Astrocyte (in vitro differentiated cells and primary cell): ENCODE measurements around the gene MOXD1. TPM values are rescaled to one million over a fixed set of nuclear protein-coding genes. Genes with fewer than 3 reads are reported as not detected.

Experiments
- DNase-seq: peaks from one replicate; pipeline ENCODE4 v3.0.0-alpha.2; 2010; ENCODE audit warnings: low read depth
- FAIRE-seq: peaks from 2 replicates; lab custom pipeline; 2011; peaks lifted over from hg19 to GRCh38; lab: Jason Lieb, UNC
- H2AFZ ChIP-seq: 2 replicates; pipeline ENCODE4 v1.6.0; 2012; ENCODE audit warnings: low read depth, low read length, inconsistent platforms
- H3K27ac ChIP-seq: 2 replicates; pipeline ENCODE4 v1.5.1; 2011; ENCODE audit warnings: low read depth, low read length, inconsistent platforms
- H3K27me3 ChIP-seq: 2 replicates; pipeline ENCODE4 v1.6.0; 2011; ENCODE audit warnings: low read length, inconsistent platforms; ENCODE audit not compliant: insufficient read depth
- H3K36me3 ChIP-seq: 2 replicates; pipeline ENCODE4 v1.5.1; 2011; ENCODE audit warnings: low read length, inconsistent platforms; ENCODE audit not compliant: insufficient read depth
- H3K4me1 ChIP-seq: 2 replicates; pipeline ENCODE4 v1.5.1; 2011; ENCODE audit warnings: low read length, inconsistent platforms; ENCODE audit not compliant: insufficient read depth
- H3K4me2 ChIP-seq: 2 replicates; pipeline ENCODE4 v1.6.0; 2012; ENCODE audit warnings: low read length, inconsistent platforms
- H3K4me3 ChIP-seq: 2 replicates; pipeline ENCODE4 v1.5.1; 2011; ENCODE audit warnings: low read depth, mild to moderate bottlenecking, low read length, inconsistent platforms; ENCODE audit not compliant: insufficient read depth
- H3K79me2 ChIP-seq: 2 replicates; pipeline ENCODE4 v1.6.0; 2012; ENCODE audit warnings: mild to moderate bottlenecking, low read length, inconsistent platforms; ENCODE audit not compliant: insufficient read depth
- H3K9ac ChIP-seq: 2 replicates; pipeline ENCODE4 v1.6.0; 2012; ENCODE audit warnings: mild to moderate bottlenecking, low read length, inconsistent platforms
- H3K9me3 ChIP-seq: 2 replicates; pipeline ENCODE4 v1.5.1; 2012; ENCODE audit warnings: low read depth, mild to moderate bottlenecking, low read length, inconsistent platforms; ENCODE audit not compliant: insufficient read depth
- H4K20me1 ChIP-seq: 2 replicates; pipeline ENCODE4 v1.6.0; 2012; ENCODE audit warnings: low read length, inconsistent platforms; ENCODE audit not compliant: insufficient read depth
- H3K27ac Mint-ChIP-seq: one replicate; pipeline ENCODE4 v1.8.0; 2021; ENCODE audit warnings: mild to moderate bottlenecking, mixed read lengths; ENCODE audit not compliant: unreplicated experiment
- H3K27me3 Mint-ChIP-seq: one replicate; pipeline ENCODE4 v1.8.0; 2021; ENCODE audit warnings: low read depth, mixed read lengths; ENCODE audit not compliant: unreplicated experiment
- H3K36me3 Mint-ChIP-seq: one replicate; pipeline ENCODE4 v1.8.0; 2021; ENCODE audit warnings: low read depth, mixed read lengths; ENCODE audit not compliant: unreplicated experiment
- H3K4me1 Mint-ChIP-seq: one replicate; pipeline ENCODE4 v1.8.0; 2021; ENCODE audit warnings: low read depth, mixed read lengths; ENCODE audit not compliant: unreplicated experiment
- H3K4me3 Mint-ChIP-seq: one replicate; pipeline ENCODE4 v1.8.0; 2021; ENCODE audit warnings: mild to moderate bottlenecking, moderate library complexity, mixed read lengths; ENCODE audit not compliant: unreplicated experiment
- H3K9me3 Mint-ChIP-seq: one replicate; pipeline ENCODE4 v1.8.0; 2021; ENCODE audit warnings: mild to moderate bottlenecking, mixed read lengths; ENCODE audit not compliant: unreplicated experiment
- CTCF ChIP-seq: IDR thresholded peaks from 2 replicates; pipeline ENCODE4 v1.5.1; 2011; ENCODE audit warnings: low read depth, mild to moderate bottlenecking, inconsistent platforms, low read length, moderate library complexity; ENCODE audit not compliant: insufficient read depth
- EZH2 ChIP-seq: IDR thresholded peaks from 2 replicates; pipeline ENCODE4 v1.6.1; 2012; ENCODE audit warnings: mild to moderate bottlenecking, low read length, inconsistent platforms; ENCODE audit not compliant: insufficient read depth
- total RNA-seq: library from RNA; stranded (reverse); gene quantifications from 2 replicates; pipeline ENCODE4 v1.2.1, GENCODE V29; 2021

The MOXD1 gene
- total RNA-seq, 1 donor from 2014 or later: 3.5 TPM

- no peaks in the 10 kb centered on the region for H3K27me3 ChIP-seq
- DNase-seq (no peak), FAIRE-seq (no peak)
- Mint-ChIP-seq H3K4me3 (no peak overlapping the region), H3K27me3 (no peaks in the 10 kb centered on the region), H3K27ac (no peak overlapping the region), H3K36me3 (no peaks in the 10 kb centered on the region), H3K9me3 (peaks cover 11% of the 10 kb centered on the region), H3K4me1 (peaks cover 16% of the 10 kb centered on the region)
- H3K9me3 ChIP-seq: no peaks in the 10 kb centered on the region
- TF ChIP-seq EZH2: no peak
- no peak for TF ChIP-seq CTCF
- H3K36me3 ChIP-seq: no peaks in the 10 kb centered on the region
- H4K20me1 ChIP-seq: no peaks in the 10 kb centered on the region
- no peak overlapping the region for H3K4me3 ChIP-seq
- H2AFZ ChIP-seq: no peak overlapping the region
- H3K79me2 ChIP-seq: peaks cover 8% of the 10 kb centered on the region
- H3K27ac ChIP-seq: no peak overlapping the region
- H3K9ac ChIP-seq: no peak overlapping the region
- H3K4me2 ChIP-seq: no peak overlapping the region
- peaks cover 17% of the 10 kb centered on the region for H3K4me1 ChIP-seq
Observed at GRCh38 chr6:132390017-132390416, 11.3 kb downstream of the MOXD1 start.

GRCh38 chr6:132388291-132388690 lies 13.0 kb downstream of the MOXD1 start:
- Mint-ChIP-seq H3K4me1 (peaks cover 16% of the 10 kb centered on the region), H3K4me3 (no peak overlapping the region), H3K27ac (no peak overlapping the region)

More at GRCh38 chr6:132388291-132388690, 13.0 kb downstream of the MOXD1 start:
- TF ChIP-seq CTCF: no peak
- no peak for TF ChIP-seq EZH2
- Histone ChIP-seq H3K9me3 (no peaks in the 10 kb centered on the region), H3K9ac (no peak overlapping the region), H3K4me2 (peak overlapping the region; percentile 5), H3K36me3 (no peaks in the 10 kb centered on the region), H3K4me1 (peaks cover 17% of the 10 kb centered on the region), H3K79me2 (no peaks in the 10 kb centered on the region), H4K20me1 (no peaks in the 10 kb centered on the region), H3K27ac (no peak overlapping the region), H2AFZ (no peak overlapping the region), H3K27me3 (no peaks in the 10 kb centered on the region), H3K4me3 (no peak overlapping the region)
- no peak for FAIRE-seq
- no peaks in the 10 kb centered on the region for H3K27me3 Mint-ChIP-seq
- no peaks in the 10 kb centered on the region for H3K36me3 Mint-ChIP-seq
- no peak for DNase-seq
- peaks cover 2% of the 10 kb centered on the region for H3K9me3 Mint-ChIP-seq
